ENCODE results near the gene PKNOX2.
A peak's percentile ranks its signal among the peaks of the same experiment; 100 is the strongest.

PKNOX2 gene

DNA sequence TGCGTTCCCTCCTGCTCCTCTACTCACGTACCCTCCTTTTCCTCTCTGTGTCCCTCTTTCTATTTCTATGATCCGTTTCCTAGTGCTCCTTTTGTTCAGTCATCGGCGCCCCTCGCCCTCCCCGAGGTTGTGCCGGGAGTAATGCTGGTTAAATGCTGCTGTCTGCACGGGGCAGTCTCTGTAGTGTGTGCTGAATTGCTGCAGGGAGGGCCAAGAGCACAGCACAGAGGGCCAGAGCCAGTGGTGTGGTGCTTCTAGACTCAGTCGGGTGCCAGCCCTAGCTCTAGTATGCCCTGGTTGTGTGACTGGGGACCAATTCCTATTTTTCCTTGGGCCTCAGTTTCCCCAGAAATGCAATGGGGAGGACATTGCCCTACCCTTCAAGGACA lies 98.3 kb downstream of the PKNOX2 start:
- peak; percentile 73 for DNase-seq (ENCODE audit: low spot score)

DNA sequence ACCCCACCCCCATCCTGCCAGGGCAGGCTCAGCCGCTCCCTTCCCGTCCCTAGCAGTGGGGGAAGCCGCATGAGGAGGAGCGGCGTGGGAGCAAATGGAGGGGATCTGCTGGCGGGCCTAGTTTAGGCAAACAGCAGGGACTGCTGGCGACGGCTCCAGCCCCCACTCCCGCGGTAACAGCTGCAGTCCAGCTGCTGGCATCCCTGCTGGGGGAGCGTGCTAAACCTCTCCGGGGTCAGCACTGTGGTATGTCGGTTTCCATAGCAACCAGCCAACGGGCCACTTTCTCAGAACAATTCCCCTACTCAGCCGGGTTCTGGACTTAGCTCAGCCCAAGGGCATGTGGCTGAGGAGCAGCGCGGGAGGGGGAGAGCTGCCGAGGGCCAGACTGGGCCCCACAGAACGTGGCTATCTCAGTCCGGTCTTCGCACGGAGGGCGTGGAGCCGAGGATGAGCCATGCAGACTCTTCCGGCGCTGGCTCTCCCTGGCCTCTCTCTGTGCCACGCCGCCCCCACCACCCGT lies 98.8 kb downstream of the PKNOX2 start:
- peak; percentile 91 for DNase-seq (ENCODE audit: low spot score)

GRCh38 chr11:125264100-125265022 lies 99.8 kb downstream of the PKNOX2 start:
- no peak for DNase-seq (ENCODE audit: low spot score)

DNA sequence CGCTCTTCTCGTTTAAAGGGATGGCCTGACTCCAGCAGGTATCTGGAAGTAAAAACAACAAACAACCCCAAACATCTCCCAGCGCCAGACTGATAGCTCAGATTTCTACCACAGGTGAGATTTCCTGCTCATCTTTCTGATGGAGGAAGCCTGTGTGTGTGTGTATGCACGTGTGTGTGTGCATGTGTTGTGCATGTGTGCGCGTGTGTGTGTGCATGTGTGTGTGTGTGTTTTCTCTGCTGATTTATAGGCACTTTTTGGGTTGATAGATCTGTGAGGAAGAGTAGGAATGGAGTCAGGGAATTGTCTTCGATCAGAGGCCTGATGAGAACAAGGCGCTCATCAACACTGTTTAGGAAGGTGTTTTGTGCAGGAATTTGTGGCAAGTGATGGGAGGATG lies 103.0 kb downstream of the PKNOX2 start:
- DNase-seq (ENCODE audit: low spot score), result no peak

- no peak for DNase-seq (ENCODE audit: low spot score)
Observed at GRCh38 chr11:125268611-125269010, 104.1 kb downstream of the PKNOX2 start.

GRCh38 chr11:125270106-125270505 lies 105.6 kb downstream of the PKNOX2 start:
- DNase-seq (ENCODE audit: low spot score), result no peak

- no peak for DNase-seq (ENCODE audit: low spot score)
Observed at GRCh38 chr11:125270711-125271110, 106.2 kb downstream of the PKNOX2 start.

GRCh38 chr11:125271483-125272091 lies 107.0 kb downstream of the PKNOX2 start:
- no peak for DNase-seq (ENCODE audit: low spot score)

DNA sequence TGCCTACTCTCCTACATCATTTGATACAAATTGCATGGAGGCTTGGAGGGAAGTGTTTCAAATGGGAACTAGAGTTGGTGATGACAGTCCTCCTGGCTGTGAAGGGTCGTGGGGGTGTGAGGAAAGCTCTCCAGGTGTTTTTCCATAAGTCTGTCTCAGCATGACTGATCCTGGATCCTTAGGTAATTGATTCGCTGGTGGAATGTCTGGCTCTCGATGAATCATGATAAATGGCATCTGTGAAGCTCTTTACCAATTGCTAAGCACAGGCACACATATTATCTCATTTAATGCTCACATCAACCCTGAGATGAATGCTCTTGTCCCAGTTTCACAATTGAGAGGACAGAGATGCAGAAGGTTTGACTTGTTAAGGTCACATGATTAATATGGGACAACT lies 107.5 kb downstream of the PKNOX2 start:
- no peak for DNase-seq (ENCODE audit: low spot score)

- no peak for DNase-seq (ENCODE audit: low spot score)
Observed at GRCh38 chr11:125272821-125273220, 108.3 kb downstream of the PKNOX2 start.

DNA sequence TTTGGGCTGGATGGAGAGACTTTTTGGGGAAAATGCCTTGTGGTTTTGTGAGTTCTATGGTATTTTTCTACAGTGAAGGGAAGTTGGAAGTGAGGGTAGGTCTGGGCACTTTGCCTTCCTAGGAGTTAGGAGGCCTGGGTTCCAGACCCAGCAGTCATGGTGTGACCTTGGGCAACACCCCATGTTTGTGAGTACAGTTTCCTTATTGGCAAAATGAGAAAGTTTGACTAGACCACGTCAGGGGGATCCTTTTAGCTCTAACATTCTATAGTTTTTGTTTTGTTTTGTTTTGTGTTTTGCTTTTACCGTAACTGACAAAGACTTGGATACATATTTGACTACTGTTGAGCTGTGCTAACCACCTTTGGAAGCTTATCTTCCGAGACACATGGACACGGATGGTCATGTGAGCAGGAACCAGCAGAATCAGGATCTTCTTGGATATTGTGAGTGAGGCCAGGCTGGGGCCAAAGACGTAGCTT lies 109.0 kb downstream of the PKNOX2 start:
- DNase-seq (ENCODE audit: low spot score), result no peak

GRCh38 chr11:125274309-125274708 lies 109.8 kb downstream of the PKNOX2 start:
- no peak for DNase-seq (ENCODE audit: low spot score)

DNA sequence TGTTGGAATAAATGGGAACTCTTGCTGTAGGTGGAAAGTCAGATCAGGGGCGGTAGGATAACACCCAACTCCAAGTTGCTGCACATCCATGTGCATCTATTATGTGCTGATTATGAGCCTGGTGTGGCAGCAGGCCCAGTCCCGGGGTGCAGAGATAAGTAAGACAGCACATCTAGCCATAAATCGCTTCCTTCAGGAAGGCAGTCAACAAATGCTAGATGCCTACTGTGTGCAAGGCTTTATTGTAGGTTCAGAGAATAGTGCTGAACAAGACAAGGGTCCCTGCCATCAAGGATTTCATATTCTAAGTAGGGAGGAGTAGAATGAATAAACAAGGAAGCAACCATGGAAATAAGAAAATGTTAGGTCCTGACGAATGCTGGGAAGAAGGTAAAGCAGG lies 110.2 kb downstream of the PKNOX2 start:
- no peak for DNase-seq (ENCODE audit: low spot score)

DNA sequence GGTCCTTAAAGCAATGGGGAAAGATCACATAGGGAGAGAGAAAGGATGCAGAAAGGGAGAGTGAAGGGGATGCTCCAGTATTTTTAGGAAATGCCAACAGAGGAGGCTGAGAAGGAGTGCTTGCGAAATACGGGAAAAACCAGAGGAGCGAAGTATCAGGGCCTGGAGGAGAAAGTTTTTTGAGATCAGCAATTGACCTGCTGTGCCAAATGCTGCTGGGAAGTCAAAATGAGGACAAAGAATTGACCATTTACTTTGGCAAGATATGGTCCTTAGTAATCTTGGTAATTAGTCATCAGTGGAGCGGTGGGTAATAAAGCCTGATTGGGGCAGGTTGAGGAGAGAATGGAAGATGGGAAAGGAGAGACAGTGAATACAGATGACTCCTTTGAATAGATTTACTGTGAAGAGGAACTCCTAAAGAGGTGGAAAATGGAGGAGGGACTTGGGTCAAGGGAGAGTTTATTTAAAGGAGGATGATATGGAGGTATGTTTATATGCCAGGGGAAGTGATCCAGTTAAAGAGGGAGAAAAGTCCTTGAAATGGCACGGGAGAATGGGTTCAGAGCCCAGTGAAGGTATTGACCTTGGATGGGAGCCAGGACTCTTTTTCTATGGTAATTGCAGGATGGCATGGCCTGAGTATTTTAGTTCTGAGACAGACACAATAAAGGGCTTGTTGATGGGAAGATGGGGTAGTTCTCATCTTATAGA lies 111.5 kb downstream of the PKNOX2 start:
- no peak for DNase-seq (ENCODE audit: low spot score)

- DNase-seq (ENCODE audit: low spot score), result no peak
Observed at GRCh38 chr11:125276619-125276976, 112.0 kb downstream of the PKNOX2 start.

GRCh38 chr11:125279676-125280418 lies 115.3 kb downstream of the PKNOX2 start:
- no peak for DNase-seq (ENCODE audit: low spot score)

DNA sequence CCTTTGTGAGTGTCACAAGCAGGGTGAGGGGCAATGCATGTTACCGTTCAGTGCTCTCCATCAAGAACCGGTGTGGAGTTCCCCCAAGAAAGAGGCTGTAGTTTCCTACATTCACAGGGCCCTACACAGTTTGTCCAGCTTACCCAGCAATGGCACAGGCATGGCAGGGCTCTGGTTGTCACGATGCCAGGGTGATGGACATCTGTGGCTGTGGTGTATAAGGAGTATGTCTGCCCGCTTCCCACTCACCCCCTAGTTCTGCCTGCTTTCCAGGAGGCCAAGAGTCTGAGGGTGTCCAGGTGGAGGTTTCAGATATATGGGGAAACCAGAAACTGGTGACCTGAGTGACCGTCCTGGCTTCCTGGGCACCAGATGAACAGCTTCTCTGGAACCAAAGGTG lies 116.1 kb downstream of the PKNOX2 start:
- no peak for DNase-seq (ENCODE audit: low spot score)

DNA sequence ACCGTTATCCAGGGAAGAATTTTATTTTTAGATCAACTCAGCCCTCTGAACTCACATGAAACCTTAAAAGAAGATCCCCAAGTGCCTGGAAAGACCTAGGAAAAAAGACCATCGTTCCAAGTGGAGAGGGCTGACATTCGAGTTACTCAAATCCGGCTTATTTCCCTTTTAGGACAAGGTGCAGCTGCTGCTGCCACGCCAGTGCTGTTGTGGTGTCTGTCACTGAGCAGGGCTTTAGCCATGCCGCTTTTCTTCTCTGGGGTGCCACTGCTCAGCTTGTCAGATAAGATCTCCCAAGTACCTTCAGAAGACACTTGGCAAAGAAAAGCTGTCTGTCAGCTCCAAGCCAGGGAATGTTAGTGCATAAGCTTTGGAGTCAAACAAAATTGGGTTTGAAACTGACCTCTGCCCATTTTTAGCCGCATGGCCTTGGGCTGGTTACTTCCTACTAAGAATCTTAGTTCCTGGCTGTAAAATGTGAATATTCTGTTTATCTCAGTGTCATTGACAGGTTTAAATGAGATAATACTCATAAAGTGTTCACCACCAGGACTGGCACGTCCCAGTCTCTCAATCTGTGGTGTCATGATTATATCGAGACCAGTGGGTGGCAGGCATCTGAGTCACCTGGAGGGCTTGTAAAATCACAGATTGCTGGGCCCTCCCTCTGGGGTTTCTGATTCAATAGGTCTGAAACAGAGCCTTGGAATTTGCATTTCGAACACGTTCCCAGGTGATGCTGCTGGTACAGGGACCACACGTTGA lies 117.5 kb downstream of the PKNOX2 start:
- no peak for DNase-seq (ENCODE audit: low spot score)

DNA sequence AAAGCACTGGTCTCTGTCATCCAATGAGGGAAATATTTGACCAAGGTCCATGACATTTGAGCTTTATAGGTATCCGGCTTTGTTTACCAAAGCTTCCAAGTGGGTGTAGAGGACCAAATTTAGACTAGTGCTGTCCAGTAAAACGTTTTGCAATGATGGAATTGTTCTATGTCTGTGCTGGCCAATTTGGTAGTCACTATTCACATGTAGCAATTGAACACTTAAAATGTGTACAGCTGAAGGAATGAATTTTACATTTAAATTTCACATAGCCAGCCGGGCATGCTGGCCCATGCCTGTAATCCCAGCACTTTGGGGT lies 118.0 kb downstream of the PKNOX2 start:
- no peak for DNase-seq (ENCODE audit: low spot score)

DNA sequence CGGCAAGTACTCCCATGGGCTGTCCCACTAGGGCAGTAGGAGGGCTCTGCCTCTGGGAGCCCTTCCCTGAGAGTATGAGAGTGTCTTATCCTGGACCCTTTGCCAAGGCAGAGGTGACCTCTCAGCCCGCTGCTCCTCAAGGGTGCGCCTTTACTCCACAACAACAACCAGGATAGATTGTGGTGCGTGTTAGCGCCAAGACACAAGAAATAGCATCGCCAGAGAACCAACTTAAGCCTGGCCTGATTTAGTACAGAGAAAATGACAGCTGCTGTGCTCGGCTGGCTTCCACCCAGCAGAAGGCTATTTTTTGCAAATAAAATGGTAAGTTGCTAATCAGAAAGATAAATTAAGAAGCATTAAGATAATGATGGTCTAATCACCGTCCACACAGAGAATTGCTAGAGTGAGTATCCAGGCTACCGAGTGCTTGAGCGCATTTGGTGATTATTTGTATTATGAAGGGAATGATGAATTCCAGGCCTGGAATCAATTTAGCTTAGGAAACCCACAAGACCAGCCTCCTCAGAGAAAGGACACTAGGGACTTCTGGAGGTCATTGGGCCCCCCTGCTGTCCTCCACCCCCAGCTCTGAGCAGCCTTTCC lies 119.8 kb downstream of the PKNOX2 start:
- DNase-seq (ENCODE audit: low spot score), result no peak

- DNase-seq (ENCODE audit: low spot score), result no peak
Observed at GRCh38 chr11:125285844-125286243, 121.3 kb downstream of the PKNOX2 start.

All from left forelimb (tissue), 1 donor.